ENCODE measurements around the gene IL6. TPM values are rescaled to one million over a fixed set of nuclear protein-coding genes. Genes with fewer than 3 reads are reported as not detected.
"Not testable (repeated sequence)": the region's sequence is repeated elsewhere in the genome, so short reads cannot be mapped to it uniquely, and the experiment has no call there.

IL6 gene
- polyA plus RNA-seq (2012; ENCODE audit: insufficient read depth, insufficient read length, low read depth): not detected

- H3K27me3 ChIP-seq: peaks cover 21% of the 10 kb centered on the region
- DNase-seq: peak; percentile 85
- H3K4me3 ChIP-seq (ENCODE audit: low read depth, low read length): no peak within 1 kb of the TSS
- H3K4me1 ChIP-seq: no peaks in the 10 kb centered on the region
- no peaks in the 10 kb centered on the region for H3K9me3 ChIP-seq
- no peaks in the 10 kb centered on the region for H3K36me3 ChIP-seq
- TF ChIP-seq CTCF (IDR thresholded peaks at IDR 0.05; ENCODE audit: low read depth, low read length): no peak
These were observed at the start of gene IL6 for GRCh38 chr7:22726907-22727713. IL6 (plus strand) TSS chr7:22727200; CDS start chr7:22727263, 63 bp downstream.

GRCh38 chr7:22677263-22677662 lies 49.7 kb upstream of the IL6 start:
- not testable (repeated sequence) for H3K4me1 ChIP-seq; DNase-seq; H3K4me3 ChIP-seq (ENCODE audit: low read depth, low read length); H3K9me3 ChIP-seq; H3K36me3 ChIP-seq
- peaks cover 22% of the 10 kb centered on the region for H3K27me3 ChIP-seq

GRCh38 chr7:22677680-22678079 lies 49.3 kb upstream of the IL6 start:
- Histone ChIP-seq H3K9me3 (no peaks in the 10 kb centered on the region), H3K36me3 (no peaks in the 10 kb centered on the region), H3K27me3 (peaks cover 22% of the 10 kb centered on the region), H3K4me1 (no peaks in the 10 kb centered on the region), H3K4me3 (ENCODE audit: low read depth, low read length) (no peak overlapping the region)
- TF ChIP-seq CTCF (IDR thresholded peaks at IDR 0.05; ENCODE audit: low read depth, low read length): no peak
- DNase-seq: no peak

- H3K27me3 ChIP-seq: peaks cover 21% of the 10 kb centered on the region
- H3K4me3 ChIP-seq (ENCODE audit: low read depth, low read length): no peak overlapping the region
- no peaks in the 10 kb centered on the region for H3K9me3 ChIP-seq
- DNase-seq: no peak
- no peaks in the 10 kb centered on the region for H3K4me1 ChIP-seq
- TF ChIP-seq CTCF (IDR thresholded peaks at IDR 0.05; ENCODE audit: low read depth, low read length): no peak
- H3K36me3 ChIP-seq: no peaks in the 10 kb centered on the region
These were observed 46.5 kb upstream of the IL6 start for GRCh38 chr7:22680482-22680911.

GRCh38 chr7:22681312-22681711 lies 45.7 kb upstream of the IL6 start:
- H3K4me3 ChIP-seq (ENCODE audit: low read depth, low read length): no peak overlapping the region
- no peak for DNase-seq
- TF ChIP-seq CTCF (IDR thresholded peaks at IDR 0.05; ENCODE audit: low read depth, low read length): no peak
- H3K4me1 ChIP-seq: no peaks in the 10 kb centered on the region
- H3K9me3 ChIP-seq: no peaks in the 10 kb centered on the region
- H3K36me3 ChIP-seq: no peaks in the 10 kb centered on the region
- H3K27me3 ChIP-seq: peaks cover 18% of the 10 kb centered on the region

- Histone ChIP-seq H3K4me1 (no peaks in the 10 kb centered on the region), H3K4me3 (ENCODE audit: low read depth, low read length) (no peak overlapping the region), H3K9me3 (no peaks in the 10 kb centered on the region), H3K27me3 (peaks cover 25% of the 10 kb centered on the region), H3K36me3 (no peaks in the 10 kb centered on the region)
- no peak for DNase-seq
- TF ChIP-seq CTCF (IDR thresholded peaks at IDR 0.05; ENCODE audit: low read depth, low read length): no peak
These were observed 44.9 kb upstream of the IL6 start for GRCh38 chr7:22681852-22682657.
